CD4-positive, alpha-beta T cell treated with Interleukin-6 at 100 ng/mL for 8 hours (primary cell): ENCODE measurements around the gene PSD.
A peak's percentile ranks its signal among the peaks of the same experiment; 100 is the strongest.
"Not testable (repeated sequence)": the region's sequence is repeated elsewhere in the genome, so short reads cannot be mapped to it uniquely, and the experiment has no call there.

Experiments
- DNase-seq: peaks from one replicate; pipeline ENCODE4 v3.0.0-alpha.2; 2020; ENCODE audit warnings: mixed read lengths, low spot score

Gene PSD

GRCh38 chr10:102418622-102419268, at the start of gene PSD:
TSS of gene PSD (minus strand) at chr10:102418785. CDS start at chr10:102417038, 1,747 bp downstream.
- no peak for DNase-seq

DNA sequence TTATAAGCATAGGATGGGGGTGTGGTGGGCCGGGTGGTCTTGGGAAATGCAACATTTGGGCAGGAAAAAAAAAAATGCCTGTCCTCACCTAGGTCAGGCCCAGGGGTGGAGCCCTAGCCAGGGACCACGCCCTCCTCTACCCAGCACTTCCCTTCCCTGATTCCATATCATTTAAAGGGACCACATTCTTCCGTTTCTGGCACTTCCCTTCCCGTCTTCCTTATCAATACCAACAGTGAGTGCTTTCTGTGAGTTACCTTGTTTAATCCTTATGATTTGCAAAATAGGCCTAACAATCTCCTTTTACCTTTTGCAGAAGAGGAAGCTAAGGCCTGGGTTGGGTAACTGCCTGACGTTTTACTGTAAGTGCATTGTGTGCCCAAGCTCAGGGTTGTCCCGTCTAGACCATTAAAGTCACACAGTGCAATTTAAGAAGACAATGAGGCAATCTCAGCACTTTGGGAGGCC, 49.4 kb upstream of the PSD start:
- no peak for DNase-seq

DNA sequence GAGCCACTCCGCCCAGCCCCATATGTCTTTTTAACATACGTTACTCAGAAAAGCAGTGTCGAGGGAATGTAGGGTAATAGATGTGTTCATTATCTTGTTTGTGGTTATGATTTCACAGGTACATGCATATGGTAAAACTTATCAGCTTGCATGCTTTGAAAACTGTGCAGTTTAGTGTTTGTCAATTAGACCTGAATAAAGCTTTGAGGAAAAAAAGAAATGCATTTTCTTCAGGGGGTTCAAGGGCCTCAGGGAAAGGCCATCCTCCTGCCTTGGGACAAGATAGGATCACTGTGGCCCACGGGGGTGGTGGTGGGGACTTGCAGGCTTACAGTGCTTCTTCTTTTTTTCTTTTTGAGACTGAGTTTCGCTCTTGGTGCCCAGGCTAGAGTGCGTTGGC, 48.7 kb upstream of the PSD start:
- no peak for DNase-seq

GRCh38 chr10:102465466-102465865, 46.9 kb upstream of the PSD start:
- no peak for DNase-seq

GRCh38 chr10:102463983-102464382, 45.4 kb upstream of the PSD start:
- DNase-seq = no peak

DNA sequence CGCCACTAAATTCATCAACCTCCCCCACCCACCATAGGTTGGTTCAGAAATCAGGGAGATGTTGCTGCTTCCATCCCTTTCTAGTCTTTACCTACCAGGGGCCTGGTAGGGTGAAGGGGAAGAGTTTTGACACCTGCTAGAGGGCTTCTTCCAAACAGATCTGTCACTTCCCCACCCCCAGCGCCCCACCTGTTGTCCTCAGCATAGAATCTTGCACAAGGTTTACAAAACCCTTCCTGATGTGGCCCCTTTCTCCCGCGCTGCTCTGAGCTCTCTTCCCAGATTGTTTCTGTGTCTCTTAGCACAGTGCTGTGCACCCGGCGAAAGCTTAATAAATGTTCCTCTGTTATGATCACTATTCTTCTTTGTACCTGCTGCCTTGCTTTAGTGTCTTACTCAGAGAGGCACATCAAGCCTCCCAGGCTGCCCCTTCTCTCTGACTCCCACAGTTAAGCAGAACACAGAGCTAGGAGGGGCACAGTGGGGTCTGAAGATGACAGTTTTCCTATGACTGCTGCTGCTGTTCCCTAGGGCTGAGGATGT, 44.0 kb upstream of the PSD start:
- DNase-seq = no peak

DNA sequence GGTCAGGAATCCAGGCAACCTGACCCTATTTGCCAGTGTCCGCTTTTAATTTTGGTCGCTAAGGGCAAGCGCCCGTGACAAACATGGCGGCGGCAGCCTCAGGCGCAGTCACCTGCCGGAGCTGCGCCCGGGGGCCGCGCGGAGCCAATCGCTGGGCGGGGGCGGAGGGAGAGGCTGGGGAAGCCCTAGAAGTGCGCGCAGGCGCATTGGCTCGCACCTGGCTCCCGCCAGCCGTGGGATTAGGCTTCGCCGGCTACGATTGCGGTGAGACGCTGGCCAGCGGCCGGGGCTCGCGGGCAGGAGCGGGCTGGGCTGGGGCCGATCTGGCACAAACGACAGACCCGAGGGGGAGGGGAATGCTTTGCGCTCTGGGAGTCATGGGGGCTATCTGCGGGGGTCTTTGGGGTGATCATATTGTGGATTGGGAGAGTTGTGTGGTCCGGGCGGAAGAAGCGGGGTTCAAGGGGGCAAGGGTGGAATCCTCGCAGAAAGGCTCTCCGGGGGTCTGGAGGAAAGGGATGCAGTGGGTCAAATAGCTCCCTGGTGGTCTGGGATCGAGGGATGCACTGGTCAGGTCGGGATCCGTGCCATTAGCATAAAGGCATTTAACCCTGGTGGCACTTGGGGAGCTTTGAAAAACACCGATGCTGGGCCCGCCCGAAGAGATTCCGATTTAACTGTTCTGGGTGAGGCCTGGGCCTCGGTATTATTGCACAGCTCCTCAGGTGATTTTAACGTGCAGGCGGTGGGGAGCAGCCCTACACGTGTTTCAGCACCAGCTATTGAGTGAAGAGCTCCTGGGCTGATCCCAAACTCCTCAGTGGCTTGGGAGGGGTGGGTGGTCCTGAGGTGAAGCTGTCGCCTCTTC, 42.8 kb upstream of the PSD start:
- peak; percentile 93 for DNase-seq

DNA sequence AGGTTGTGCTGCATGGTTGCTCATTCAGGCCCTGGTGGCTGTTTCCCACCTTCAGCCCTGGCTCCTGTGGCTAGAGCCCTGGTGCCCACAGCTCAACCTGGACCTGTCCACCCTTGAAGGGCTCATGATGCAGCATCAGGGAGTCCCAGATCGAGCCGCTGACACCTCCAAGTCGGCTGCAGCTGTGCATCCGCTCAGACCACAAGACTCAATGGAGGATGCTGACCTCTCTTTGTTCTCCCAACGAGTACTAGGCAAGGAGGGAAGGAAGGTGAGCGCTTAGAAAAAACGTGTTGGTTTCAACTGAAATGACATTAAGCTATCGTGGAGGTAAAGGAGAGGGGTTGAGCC, 42.2 kb upstream of the PSD start:
- no peak for DNase-seq

DNA sequence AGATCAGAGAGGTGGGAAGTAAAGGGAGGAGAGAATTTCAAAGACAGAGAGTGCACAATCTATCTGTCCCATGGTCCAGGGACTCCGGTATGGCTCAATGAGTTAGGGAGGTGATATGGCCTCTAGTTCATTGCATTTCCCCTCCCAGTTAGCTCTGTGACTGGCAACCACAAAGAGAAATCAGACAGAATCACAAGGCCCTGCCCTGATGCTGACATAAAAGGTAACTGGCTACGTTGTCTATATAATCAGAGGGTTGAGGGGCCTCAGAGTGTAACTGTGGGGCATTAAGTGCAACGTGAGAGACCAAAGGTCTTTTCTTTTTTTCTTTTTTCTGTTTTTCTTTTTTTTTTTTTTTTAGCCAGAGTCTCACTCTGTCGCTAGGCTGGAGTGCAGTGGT, 40.1 kb upstream of the PSD start:
- no peak for DNase-seq

DNA sequence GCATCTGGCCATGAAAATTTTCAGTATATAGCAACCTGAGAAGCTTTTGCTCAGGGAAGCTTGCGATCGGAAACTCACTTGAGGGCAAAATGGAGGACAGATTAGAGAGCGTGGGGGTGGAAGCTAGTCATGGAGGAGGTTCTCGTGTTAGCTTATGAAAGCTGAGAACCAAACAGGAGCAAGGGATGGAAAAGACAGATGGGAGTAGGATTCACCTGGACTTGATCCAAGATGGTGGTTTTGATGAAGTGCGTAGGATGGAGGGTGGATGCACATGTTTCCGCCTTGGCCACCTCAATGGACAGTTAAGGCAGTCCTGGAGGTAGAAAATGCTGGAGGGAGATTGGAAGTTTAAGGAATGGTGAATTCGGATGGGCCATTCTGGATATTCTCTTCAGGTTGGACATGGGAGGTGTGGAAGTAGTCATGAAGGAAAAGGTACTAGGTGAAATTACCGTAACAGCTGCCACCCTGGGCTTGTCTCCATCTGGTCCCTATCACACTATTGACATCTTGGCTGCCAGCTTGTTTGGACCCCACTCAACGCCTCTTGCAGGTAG, 39.1 kb upstream of the PSD start:
- DNase-seq = no peak

DNA sequence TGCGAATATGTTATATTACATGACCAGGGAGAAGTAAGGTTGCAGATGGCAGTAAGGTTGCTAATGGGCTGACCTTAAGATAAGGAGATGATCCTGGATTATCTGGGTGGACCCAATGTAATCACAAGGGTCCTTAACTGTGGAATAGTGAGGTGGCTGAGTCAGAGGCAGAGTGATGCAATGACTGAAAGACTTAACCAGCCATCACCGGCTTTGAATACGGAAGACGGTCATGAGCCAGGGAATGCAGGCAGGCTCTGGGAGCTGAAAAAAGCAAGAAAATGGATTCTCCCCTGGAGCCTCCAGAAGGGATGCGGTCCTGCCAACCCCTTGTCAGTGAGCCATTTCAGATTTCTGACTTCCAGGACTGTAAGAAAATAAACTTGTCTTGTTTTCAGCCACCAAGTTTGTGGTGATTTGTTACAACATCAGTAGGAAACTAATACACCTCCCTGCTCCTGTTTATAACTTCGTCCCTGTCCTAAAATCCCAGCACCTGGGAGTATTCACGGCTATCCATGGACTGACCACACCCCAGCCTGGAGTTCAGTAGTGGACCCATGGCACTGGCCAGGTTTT, 37.4 kb upstream of the PSD start:
- DNase-seq = no peak

GRCh38 chr10:102454662-102455487, 36.3 kb upstream of the PSD start:
- not testable (repeated sequence) for DNase-seq

- DNase-seq = no peak
Measured at GRCh38 chr10:102453502-102453901, 34.9 kb upstream of the PSD start.

DNA sequence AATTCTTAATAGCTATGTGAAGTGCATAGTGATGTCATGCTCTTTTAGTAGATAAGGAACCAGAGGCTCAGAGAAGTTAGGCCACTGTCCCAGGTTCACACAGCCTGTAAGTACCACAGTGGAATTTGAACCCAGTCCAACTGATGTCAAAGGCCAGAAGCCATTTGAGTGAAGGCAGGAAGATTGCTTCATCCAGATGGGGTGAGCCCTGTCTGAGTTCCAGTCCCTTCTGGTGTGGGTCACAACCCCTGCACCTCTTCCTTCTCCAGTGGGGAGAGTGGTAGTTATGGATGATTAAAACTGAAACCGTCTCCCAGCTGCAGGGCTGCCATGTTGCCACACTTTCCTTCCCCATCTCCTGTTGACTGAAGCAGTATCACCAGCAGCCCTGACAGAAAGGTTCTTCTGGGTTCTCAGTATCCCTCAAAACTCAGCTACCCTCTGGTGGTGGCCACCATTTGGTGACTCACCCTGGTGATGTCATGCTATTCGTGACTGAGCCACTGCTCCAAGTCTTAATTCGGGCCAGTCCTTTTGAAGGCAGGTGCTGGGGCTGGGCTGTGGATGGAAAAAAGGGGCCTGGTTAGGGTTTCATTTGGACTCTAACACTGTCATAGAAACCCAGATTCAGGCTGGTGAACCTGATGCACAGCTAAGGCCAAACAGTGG, 34.2 kb upstream of the PSD start:
- peak; percentile 21 for DNase-seq

- no peak for DNase-seq
Measured at GRCh38 chr10:102451105-102451969, 32.8 kb upstream of the PSD start, which contains the start of gene C10orf95. TSS of gene C10orf95 (minus strand) at chr10:102451543. CDS start at chr10:102451093, 450 bp downstream.

DNA sequence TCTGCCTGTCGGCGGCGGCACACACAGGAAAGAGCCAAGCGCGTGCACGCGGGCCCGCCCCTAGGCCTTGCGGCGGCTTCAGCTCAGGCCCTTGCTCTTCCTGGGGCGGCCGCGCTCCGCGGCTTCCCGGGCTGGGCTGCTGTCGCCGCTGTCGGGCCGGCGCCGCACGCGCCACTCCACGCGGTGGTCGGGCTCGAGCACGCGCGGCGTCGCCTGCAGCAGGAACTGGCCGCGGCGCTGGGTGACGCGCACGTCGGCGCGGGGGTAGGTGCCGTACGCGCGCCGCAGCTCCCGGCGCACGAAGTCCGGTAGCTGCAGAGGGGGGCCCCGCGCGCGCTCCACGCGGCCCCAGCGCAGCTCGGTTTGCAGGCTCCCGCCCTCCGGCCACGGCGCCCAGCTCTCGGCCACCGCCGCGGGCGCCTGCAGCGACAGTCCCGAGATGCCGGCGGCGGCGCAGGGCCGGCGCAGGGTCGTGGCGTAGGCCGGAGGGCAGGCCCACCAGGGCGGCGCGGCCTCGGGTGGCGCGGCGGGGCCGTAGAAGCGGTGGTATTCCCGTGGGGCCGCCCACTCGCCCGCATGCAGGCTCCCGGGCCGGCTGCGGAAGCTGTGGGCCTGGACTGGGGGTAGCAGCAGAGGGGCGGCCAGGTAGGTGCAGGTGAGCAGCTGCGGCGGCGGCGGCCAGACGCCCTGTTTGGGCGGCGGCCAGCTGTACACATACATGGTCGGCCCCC, 32.0 kb upstream of the PSD start:
- peak; percentile 94 for DNase-seq

- DNase-seq = no peak
Measured at GRCh38 chr10:102450124-102450373, 31.5 kb upstream of the PSD start.

GRCh38 chr10:102449321-102450123, 30.9 kb upstream of the PSD start:
- peak; percentile 91 for DNase-seq

GRCh38 chr10:102444851-102445250, 26.3 kb upstream of the PSD start:
- DNase-seq = no peak
